GM19351 (cell line): ENCODE data around the gene TMPRSS3.
A peak's percentile ranks its signal among the peaks of the same experiment; 100 is the strongest.

ENCODE experiments used
- ATAC-seq: cut with Tn5 transposase; IDR thresholded peaks from one replicate; pipeline ENCODE4 v1.9.1; 2021; ENCODE audit warnings: mild to moderate bottlenecking, moderate library complexity; ENCODE audit not compliant: unreplicated experiment

The TMPRSS3 gene

DNA sequence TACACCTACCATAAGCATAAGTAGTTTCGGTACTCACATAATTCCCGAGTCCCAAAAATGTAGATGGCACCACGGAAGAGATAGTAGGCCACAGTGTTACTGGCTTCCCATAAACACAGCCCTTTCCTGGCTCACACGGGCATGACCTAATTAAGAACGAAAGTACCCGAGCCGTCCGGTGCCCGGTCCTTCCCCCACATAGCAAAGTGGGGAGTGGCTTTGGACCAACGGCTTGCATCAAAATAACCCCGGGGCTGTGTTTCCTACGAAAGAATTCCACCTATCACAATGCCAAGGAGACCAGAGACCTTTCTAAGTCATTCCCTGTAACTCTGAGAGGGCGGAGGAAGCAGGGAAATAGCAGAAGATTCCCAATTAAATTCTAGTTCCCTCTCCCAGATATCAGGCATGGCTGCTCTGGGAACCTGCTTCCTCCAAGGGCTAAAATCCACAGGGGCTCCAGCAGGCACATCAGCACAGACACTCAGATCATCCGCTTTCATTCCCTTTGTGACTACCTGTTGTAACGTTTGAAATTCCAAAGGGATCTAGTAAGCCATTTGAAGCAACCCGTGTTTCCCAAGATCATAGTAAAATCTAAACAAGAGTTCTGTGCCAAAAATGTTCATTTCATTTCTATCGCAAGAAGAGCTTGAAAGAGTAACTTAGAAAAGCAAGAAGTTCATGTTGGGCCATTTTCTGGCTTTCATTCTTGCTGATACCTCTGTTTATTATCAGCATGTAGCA lies at the start of gene TMPRSS3:
Gene TMPRSS3, minus strand, starts transcription at position 148 of the 747 bp plus-strand sequence. CDS start 635 bp downstream, outside the sequence.
- ATAC-seq: no peak

- no peak for ATAC-seq
Measured at GRCh38 chr21:42445311-42445710, 49.5 kb upstream of the TMPRSS3 start.

DNA sequence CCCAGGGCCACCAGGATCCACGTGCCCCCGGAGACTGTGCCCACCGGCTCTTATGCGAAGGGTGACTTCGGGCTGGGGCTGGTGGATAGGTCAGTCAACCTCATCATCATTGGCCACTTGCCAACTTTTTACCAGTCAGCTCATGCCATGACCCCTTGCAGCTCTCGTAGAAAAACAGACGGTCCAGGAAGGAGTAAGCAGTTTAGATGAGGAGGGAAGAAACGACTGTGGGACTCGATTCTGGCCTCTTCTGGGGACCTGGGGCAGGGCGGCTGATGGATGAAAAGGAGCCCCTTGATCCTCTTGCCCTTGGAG lies 48.9 kb upstream of the TMPRSS3 start:
- ATAC-seq: no peak

DNA sequence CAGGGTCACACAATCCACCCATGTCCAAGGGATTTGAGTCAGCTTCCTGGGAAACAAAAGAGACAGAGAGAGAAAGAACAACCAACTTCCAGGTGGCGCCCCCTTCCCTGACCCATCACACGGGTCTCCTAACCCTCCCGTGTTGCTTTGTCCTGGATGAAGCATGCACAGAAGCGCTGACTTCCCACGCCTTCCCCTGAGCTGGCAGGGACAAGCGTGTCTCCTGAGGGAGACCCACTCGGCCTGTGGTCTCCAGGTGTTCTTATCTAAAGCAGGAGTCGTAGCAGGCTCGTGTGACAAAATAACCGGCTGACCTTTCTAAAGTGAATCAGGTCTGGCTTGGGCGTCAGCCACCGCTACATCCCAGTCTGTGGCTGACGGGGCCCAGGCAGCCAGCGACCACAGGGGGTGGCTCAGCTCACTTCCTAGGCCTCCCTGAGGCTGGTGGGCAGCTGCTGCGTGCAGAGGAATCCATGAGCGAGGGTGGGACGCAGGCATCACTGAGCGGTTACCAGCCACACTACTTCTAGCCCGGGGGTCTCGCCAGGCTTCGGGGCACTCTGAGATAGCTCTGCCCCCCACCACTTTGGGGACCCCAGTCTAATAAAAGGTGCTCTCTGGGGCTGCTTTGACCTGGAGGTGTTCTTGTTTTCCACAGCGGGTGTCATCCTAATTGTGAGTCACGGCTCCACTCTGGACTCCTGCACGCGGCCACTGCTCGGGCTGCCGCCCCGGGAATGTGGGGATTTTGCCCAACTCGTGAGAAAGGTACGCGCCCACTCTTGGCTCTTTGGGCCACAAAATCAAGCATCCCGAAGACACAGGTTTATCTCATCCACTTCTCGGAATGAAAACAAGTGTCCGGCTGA lies 48.3 kb upstream of the TMPRSS3 start:
- no peak for ATAC-seq

- ATAC-seq: no peak
Measured at GRCh38 chr21:42443181-42443785, 47.4 kb upstream of the TMPRSS3 start.

DNA sequence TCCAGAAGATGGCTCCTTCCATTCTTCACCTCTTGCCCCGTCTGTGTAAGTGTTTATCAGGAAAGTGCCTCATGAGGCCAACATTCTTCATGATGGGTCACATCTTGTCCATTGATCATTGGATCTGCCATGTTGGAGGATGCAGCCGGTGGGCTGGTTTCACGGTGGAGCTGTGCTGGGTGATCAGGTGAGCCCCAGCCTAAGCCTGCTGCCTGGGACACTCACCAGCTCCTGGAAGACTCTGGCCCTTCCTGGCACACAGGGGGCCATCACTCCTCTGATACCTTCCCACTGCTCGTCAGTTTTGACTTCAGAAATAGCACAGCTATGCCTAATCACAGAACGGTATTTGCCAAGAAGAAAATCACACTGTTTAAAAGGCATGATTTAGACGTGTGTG lies 46.1 kb upstream of the TMPRSS3 start:
- ATAC-seq: no peak

DNA sequence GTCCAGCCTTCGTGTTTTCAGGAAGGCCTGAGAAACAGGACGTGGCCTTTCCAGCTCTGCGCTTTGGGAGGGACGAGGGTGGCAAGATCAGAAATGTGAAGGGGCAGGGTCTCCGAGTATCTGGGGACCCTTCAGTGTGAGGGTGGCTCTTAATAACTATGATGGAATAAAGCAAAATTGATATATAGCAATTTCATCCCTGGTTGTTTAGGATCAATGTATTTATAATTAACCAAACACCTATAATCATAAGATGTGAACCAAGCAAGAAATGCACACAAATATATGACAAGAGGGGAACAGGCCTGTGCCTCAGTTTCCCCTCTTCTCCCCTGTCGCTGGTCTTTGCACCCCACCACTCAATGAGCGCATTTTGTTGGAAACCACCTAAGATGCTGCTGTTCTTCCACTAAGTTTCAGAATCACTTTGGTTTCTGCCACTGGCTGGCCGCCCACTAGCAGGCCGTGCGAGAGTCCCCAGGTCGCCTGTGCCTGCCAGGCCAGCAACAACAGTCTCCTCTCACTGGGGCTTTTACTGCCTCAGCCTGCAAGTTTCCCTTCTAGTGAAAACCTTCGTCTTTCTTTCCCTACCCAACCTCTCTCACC lies 44.4 kb upstream of the TMPRSS3 start:
- peak; percentile 76 for ATAC-seq

DNA sequence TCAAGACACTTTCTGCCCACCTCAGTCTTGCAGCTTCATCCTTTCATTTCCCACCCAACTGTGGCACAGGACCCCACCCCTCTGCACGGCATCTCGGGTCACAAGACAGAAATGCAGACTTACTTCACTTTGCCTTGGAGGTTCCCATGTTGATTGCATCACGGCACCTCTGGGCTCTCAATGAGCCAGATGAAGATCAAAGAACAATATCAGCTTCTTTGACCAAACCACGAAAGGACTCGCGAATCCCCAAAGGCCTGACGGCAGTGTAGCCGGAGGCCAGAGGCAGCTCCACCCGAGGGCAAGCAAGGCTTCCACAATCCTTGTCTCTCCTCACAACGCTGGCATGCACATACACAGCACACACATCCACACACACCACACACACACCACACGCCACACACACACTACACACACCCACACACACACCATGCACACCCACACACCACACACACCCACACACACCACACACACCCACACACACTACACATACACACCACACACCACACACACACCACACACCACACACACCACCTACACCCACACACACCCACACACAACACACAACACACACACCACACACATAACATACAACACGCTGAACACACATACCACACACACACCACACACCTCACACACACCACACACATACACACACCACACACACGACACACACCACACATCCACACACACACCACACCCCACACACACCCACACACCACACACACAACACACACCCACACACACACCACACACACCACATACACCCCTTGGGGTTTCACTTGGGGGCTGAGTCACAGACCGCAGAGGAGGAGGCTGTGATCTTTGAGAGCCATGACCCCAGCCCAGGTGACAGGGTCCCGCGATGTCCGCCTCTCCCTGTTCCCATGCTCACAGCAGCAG lies 43.7 kb upstream of the TMPRSS3 start:
- ATAC-seq: no peak

- no peak for ATAC-seq
Measured at GRCh38 chr21:42438316-42439205, 42.7 kb upstream of the TMPRSS3 start.

DNA sequence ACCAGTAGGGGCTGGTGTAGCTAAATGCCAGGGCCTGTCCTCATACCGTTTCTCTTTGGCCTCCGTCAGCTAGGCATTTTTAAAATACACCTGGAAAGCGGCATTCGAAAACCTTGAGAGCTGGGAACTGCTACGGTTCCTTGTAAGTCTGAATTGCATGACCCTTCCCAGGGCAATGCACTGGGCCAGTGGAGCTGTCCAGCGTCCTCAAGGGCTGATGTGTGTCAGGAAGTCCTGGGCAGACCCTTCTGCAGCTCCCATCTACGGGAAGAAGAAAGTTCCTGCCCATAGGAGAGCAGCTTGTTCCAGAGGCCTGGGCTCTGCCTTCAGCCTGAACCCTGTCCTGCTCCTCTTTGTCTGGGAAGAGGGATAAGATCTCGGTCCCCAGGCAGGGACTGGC lies 41.9 kb upstream of the TMPRSS3 start:
- no peak for ATAC-seq

DNA sequence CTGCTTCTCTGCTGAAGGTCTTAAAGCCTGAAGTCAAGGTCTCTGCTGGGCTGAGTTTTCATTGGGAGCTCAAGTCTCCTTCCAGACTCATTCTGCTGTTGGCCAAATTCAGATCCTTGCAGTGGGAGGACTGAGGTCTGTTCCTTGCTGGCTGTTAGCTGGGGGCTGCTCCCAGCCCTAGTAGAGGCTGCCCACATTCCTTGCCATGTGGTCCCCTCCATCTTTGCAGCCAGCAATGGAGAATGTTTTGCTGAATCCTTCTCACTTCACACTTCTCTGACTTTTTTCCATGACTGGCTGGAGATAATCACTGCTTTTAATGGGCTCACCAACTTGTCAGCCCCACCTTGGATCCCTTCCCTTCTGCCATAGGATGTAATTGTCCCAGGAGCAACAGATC lies 41.1 kb upstream of the TMPRSS3 start:
- no peak for ATAC-seq

DNA sequence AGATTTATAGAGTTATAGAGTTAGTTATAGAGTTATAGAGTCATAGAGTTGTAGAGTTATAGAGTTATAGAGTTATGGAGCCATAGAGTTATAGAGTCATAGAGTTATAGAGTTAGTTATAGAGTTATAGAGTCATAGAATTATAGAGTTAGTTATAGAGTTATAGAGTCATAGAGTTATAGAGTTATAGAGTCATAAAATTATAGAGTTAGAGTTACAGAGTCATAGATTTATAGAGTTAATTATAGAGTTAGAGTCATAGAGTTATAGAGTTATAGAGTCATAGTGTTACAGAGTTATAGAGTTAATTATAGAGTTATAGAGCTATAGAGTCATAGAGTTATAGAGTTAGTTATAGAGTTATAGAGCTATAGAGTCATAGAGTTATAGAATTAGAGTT lies 40.0 kb upstream of the TMPRSS3 start:
- ATAC-seq: no peak

GRCh38 chr21:42435401-42435800 lies 39.5 kb upstream of the TMPRSS3 start:
- no peak for ATAC-seq

GRCh38 chr21:42434884-42435283 lies 39.0 kb upstream of the TMPRSS3 start:
- ATAC-seq: no peak

DNA sequence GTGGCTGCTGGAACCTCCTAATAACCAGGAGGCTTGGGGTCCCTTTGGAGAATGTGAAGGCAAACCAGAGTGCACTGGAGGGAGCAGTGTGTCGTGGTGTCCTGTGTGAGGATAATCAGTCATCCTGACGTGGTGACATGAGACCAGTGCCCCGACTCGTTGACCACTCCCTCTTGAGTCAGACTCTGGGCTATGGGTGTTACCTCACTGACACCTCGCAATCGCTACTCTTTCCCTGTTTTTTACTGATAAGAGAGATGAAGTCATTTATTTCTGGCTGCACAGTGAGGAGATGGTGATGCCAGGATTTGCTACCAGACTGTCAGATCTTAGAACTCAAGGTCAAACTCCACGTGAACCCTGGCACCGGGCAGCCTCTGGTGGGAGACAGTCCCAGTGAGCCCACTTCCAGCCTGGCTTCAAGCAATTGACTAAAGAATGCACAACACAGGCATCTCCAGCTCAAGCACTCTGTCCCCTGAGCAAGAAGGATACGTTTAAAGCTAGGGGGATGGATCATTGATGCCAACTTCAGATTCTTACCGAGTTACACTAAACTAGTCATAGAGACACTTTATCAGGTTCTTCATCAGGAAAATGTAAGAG lies 38.2 kb upstream of the TMPRSS3 start:
- no peak for ATAC-seq

GRCh38 chr21:42432695-42433094 lies 36.8 kb upstream of the TMPRSS3 start:
- no peak for ATAC-seq

- no peak for ATAC-seq
Measured at GRCh38 chr21:42431196-42431595, 35.3 kb upstream of the TMPRSS3 start.

DNA sequence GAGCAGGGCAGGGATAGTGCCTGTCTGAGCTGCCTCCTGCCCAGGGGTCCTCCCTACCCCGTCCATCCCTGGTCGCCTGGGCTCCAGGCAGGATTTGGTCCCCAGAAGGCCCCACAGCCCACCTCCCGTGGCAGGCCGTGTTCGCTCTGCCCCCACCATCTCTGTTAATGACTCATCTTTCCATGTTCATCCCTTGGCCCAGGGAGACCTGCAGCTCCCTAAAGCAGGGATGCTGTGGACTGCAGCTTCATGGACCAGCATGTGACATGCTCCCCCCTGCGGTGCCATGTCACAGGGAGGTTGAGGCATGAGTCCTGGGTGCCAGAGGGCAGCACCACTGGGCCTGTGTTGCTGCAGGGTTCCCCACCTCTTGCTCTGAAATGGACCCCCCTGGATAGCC lies 34.7 kb upstream of the TMPRSS3 start:
- ATAC-seq: no peak

- no peak for ATAC-seq
Measured at GRCh38 chr21:42429856-42430255, 34.0 kb upstream of the TMPRSS3 start.
